ENCODE results near the gene SLC2A4RG. TPM values are rescaled to one million over a fixed set of nuclear protein-coding genes. Genes with fewer than 3 reads are reported as not detected.

Gene SLC2A4RG
- total RNA-seq, 1 donor from 2014 or later, result 80.7 TPM

DNA sequence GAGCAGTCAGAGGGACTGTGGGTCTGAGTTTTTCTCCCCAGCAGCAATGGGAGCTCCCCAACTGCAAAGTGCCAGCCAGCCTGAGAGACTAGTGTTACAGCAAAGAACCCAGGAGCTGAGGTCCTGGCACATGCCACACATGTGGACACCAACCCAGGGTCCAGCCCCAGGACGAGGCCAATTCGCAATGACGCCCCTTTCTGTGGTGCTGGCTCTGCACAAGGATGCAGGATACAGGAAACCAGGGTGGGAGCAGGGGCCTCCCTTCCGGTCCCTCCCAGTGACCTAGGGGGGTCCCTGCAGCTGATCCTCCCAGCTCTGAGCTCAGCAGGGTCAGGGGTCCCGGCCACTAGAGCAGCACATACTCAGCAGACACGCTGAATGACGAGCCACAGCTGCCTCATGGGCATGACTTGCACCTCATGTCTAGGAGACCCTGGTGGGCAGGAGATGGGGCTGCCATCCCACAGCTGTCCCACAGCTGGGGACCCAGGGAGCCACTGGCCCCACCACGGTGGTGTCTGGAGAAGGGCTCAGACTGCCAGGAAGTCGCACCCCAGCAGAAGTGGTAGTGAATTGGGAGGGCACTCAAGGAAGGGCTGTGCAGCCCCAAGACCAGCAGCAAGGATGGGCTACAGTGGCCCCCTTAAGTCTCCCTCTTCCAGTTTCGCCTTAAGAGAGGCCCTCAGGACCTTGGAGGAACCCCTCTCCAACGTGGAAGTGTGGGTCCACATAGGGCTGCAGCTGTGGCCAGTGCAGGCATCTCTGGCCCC, 35.4 kb upstream of the SLC2A4RG start:
- Mint-ChIP-seq H3K4me1 (ENCODE audit: unreplicated experiment) (peaks cover 26% of the 10 kb centered on the region), H3K36me3 (ENCODE audit: unreplicated experiment) (peaks cover 10% of the 10 kb centered on the region), H3K27ac (ENCODE audit: unreplicated experiment) (no peak overlapping the region), H3K4me3 (ENCODE audit: unreplicated experiment) (no peak overlapping the region), H3K9me3 (ENCODE audit: unreplicated experiment) (no peaks in the 10 kb centered on the region), H3K27me3 (ENCODE audit: unreplicated experiment) (no peaks in the 10 kb centered on the region)
- no peak for DNase-seq (ENCODE audit: extremely low spot score, unreplicated experiment)
- TF ChIP-seq, protein P1, sequence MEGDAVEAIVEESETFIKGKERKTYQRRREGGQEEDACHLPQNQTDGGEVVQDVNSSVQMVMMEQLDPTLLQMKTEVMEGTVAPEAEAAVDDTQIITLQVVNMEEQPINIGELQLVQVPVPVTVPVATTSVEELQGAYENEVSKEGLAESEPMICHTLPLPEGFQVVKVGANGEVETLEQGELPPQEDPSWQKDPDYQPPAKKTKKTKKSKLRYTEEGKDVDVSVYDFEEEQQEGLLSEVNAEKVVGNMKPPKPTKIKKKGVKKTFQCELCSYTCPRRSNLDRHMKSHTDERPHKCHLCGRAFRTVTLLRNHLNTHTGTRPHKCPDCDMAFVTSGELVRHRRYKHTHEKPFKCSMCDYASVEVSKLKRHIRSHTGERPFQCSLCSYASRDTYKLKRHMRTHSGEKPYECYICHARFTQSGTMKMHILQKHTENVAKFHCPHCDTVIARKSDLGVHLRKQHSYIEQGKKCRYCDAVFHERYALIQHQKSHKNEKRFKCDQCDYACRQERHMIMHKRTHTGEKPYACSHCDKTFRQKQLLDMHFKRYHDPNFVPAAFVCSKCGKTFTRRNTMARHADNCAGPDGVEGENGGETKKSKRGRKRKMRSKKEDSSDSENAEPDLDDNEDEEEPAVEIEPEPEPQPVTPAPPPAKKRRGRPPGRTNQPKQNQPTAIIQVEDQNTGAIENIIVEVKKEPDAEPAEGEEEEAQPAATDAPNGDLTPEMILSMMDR (IDR thresholded peaks at IDR 0.05), result no peak

DNA sequence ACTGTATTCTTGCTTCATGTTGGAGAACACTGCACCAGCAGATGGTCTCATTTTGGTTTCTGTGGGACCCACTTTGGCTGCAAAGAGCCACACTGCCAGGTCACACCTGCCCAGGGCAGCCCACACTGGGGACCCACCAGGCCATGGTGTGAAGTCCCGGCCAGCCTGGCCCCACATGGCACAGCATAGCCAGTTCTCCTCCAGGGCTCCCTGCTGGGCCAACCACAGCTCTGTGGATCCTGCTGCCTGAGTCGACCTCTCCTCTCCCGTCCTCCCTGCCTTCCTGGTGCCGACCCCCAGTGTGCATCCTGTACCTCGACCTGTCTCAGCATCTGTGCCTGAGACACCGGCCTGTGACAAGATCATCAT, 34.8 kb upstream of the SLC2A4RG start:
- Mint-ChIP-seq H3K4me3 (ENCODE audit: unreplicated experiment) (no peak overlapping the region), H3K4me1 (ENCODE audit: unreplicated experiment) (peaks cover 25% of the 10 kb centered on the region), H3K27me3 (ENCODE audit: unreplicated experiment) (no peaks in the 10 kb centered on the region), H3K36me3 (ENCODE audit: unreplicated experiment) (peaks cover 10% of the 10 kb centered on the region), H3K9me3 (ENCODE audit: unreplicated experiment) (no peaks in the 10 kb centered on the region), H3K27ac (ENCODE audit: unreplicated experiment) (peak overlapping the region; percentile 34)
- TF ChIP-seq, protein P1 (IDR thresholded peaks at IDR 0.05), result no peak
- no peak for DNase-seq (ENCODE audit: extremely low spot score, unreplicated experiment)

DNA sequence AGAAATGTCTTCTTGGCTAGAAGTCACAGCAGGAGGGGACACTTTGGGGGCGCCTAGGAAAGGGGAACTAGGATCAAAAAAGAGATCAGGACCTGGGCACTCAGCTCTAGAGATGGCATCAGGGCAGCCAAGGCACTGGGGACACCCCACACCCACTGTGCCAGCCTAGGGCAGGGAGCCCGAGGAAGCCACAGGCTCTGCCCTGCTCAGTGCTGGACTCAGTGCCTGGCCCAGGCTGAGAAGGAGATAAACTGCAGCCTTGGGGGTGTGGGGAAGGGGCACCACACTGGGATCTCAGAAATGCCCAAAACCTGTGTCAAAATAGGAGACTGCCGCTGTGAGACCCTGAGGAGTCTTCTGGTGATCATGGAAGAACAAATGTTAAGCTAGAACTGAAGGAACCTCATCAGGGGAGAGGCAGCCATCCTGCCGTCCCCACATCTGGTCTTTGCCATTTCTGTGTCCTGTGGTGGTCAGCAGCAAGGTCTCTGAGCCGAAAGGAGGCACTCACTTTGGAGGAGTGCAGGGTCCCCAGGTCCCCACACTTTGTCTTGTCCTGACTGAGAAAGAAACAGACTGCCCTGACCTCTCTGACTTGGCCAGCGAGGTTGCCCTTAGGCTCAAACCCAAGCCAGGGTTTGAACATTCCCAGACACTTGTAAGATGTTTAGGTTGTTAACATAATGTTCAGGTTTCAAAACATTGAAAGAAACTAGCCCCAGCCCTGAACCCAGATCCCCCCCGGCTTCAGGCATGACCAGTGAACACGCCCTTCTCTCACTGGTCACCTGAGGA, 34.1 kb upstream of the SLC2A4RG start:
- Mint-ChIP-seq H3K27ac (ENCODE audit: unreplicated experiment) (peak overlapping the region; percentile 34), H3K4me1 (ENCODE audit: unreplicated experiment) (peaks cover 22% of the 10 kb centered on the region), H3K9me3 (ENCODE audit: unreplicated experiment) (no peaks in the 10 kb centered on the region), H3K36me3 (ENCODE audit: unreplicated experiment) (peaks cover 13% of the 10 kb centered on the region), H3K4me3 (ENCODE audit: unreplicated experiment) (peak overlapping the region; percentile 18), H3K27me3 (ENCODE audit: unreplicated experiment) (no peaks in the 10 kb centered on the region)
- no peak for DNase-seq (ENCODE audit: extremely low spot score, unreplicated experiment)
- TF ChIP-seq, protein P1 (IDR thresholded peaks at IDR 0.05), result no peak

DNA sequence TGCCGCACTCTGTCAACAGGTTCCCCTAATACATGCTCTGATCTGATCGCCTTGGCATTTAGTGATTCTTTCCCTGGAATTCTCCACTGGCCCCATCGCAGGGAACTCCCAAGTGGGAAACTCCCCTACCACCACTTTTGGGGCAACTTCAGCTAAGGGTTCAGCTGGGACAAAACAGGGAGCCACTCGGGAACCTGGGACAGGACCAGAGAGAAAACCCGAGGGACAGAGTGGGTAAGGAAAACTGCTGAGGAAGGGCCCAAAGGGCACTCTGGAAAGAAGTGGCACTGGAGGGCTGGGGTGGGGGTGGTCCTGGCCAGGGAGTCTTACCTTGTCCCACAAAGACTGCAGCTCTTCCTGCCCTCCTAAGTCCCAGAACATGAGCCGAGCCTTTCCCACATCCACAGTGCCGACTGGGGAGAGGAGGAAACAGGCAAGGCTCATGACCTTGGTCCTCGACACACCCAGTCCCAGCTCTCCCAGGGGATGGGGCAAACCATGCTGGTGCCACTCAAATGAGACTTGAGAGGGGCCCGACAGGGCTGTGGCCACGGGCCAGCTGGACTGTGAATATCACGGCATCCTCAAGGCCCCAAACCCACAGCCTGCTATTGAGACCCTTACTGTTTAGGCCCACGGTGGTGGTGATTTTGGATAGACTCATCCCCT, 33.4 kb upstream of the SLC2A4RG start:
- Mint-ChIP-seq H3K4me3 (ENCODE audit: unreplicated experiment) (peak overlapping the region; percentile 81), H3K27me3 (ENCODE audit: unreplicated experiment) (no peaks in the 10 kb centered on the region)
- no peak for DNase-seq (ENCODE audit: extremely low spot score, unreplicated experiment)

More for the DNA sequence above, 33.4 kb upstream of the SLC2A4RG start:
- Mint-ChIP-seq H3K36me3 (ENCODE audit: unreplicated experiment) (peaks cover 20% of the 10 kb centered on the region), H3K4me1 (ENCODE audit: unreplicated experiment) (peaks cover 25% of the 10 kb centered on the region), H3K9me3 (ENCODE audit: unreplicated experiment) (no peaks in the 10 kb centered on the region), H3K27ac (ENCODE audit: unreplicated experiment) (peak overlapping the region; percentile 61)
- TF ChIP-seq, protein P1 (IDR thresholded peaks at IDR 0.05), result no peak
